Stomach (tissue), 9 donors: Measurements from ENCODE around the gene ASIC2. TPM values are rescaled to one million over a fixed set of nuclear protein-coding genes. Genes with fewer than 3 reads are reported as not detected.

Experiments used
- DNase-seq, 2 donors: peaks; one replicate each; pipeline versions ENCODE4 v3.0.0 to v3.0.0-alpha.2; 2013 to 2019
- H3K27ac ChIP-seq, 5 donors: fragments of 200-600 bp in 4 of 5; sonication (generic) in 4 of 5; one replicate each; pipeline ENCODE4 v1.5.1; 2013 to 2019; ENCODE audit warnings: mild to moderate bottlenecking in 1 of 5, moderate library complexity in 1 of 5
- H3K27me3 ChIP-seq, 3 donors: fragments of 200-600 bp; sonication (generic); one replicate each; pipeline ENCODE4 v1.5.1; 2017 to 2019; ENCODE audit warnings: mixed run types in 1 of 3
- H3K36me3 ChIP-seq, 4 donors: fragments of 200-600 bp; sonication (generic); 1 replicate in 3 of 4; 2 replicates in 1 of 4; pipeline ENCODE4 v1.5.1; 2016 to 2019
- H3K4me1 ChIP-seq, 4 donors: fragments of 200-600 bp; sonication (generic); one replicate each; pipeline ENCODE4 v1.5.1; 2016 to 2019
- H3K4me3 ChIP-seq, 4 donors: fragments of 200-600 bp; sonication (generic) in 3 of 4; one replicate each; pipeline ENCODE4 v1.5.1; 2016 to 2019; ENCODE audit warnings: mild to moderate bottlenecking in 1 of 4
- H3K9me3 ChIP-seq, 4 donors: fragments of 200-600 bp; sonication (generic); one replicate each; pipeline ENCODE4 v1.5.1; 2016 to 2019
- EP300 ChIP-seq: sonication (generic); formaldehyde crosslinking; IDR thresholded peaks from one replicate; pipeline ENCODE4 v1.6.1; 2017; ENCODE audit warnings: antibody characterized with exemption
- POLR2A ChIP-seq, 4 donors: fragments of 450-650 bp; IDR thresholded peaks; one replicate each; pipeline ENCODE4 v1.6.1; 2016; ENCODE audit warnings: antibody characterized with exemption in 4 of 4, control low read depth in 2 of 4, mild to moderate bottlenecking in 1 of 4, moderate library complexity in 1 of 4
- POLR2AphosphoS5 ChIP-seq, 3 donors: sonication (generic); formaldehyde crosslinking; IDR thresholded peaks; one replicate each; pipeline ENCODE4 v1.6.1; 2016; ENCODE audit warnings: antibody characterized with exemption in 3 of 3
- WGBS, 5 donors: extraction: QIAGEN DNeasy Blood & Tissue Kit in 3 of 5; methylation state at CpG; one replicate each; pipeline versions ENCODE4 v1.1.5 to v1.1.7; 2013 to 2018; 5-methylcytosine and 5-hydroxymethylcytosine counted together
- intact Hi-C: fragments of 100-400 bp; cut with DNase I; formaldehyde crosslinking; loops from one replicate; pipeline ENCODE4 v1.15.1; 2023; ENCODE audit warnings: low total_unique reads
- polyA plus RNA-seq, 3 donors: library from polyadenylated mRNA; stranded (reverse); fragments of 200-250 nt; gene quantifications; one replicate each; pipeline ENCODE4 v1.2.3, GENCODE V29; 2013
- total RNA-seq, 5 donors: library from RNA; depleted of rRNA; stranded (reverse); fragments of >200 nt; gene quantifications; one replicate each; pipeline versions ENCODE4 v1.1.0 to v1.2.3, GENCODE V29; 2014 to 2016
- TF ChIP-seq, protein P1 (sequence below), 7 experiments: fragments of 450-650 bp in 4 of 7; fragments of 200-600 bp in 3 of 7; sonication (generic) in 3 of 7; IDR thresholded peaks; one replicate each; pipeline ENCODE4 v1.5.1; 2016 to 2019; ENCODE audit warnings: antibody characterized with exemption in 7 of 7, control low read depth in 2 of 7, mild to moderate bottlenecking in 1 of 7
- donor health status: healthy with polysubstance abuse.
- donor health status: Bipolar disorder and iron deficiency.
- donor health status: healthy.

The ASIC2 gene
- total and polyA plus RNA-seq, 8 donors, result 0.13 to 0.18 TPM; not detected in 6

GRCh38 chr17:33175562-33175961, 117.5 kb downstream of the ASIC2 start:
- Histone ChIP-seq H3K36me3 (no peaks in the 10 kb centered on the region), H3K27ac (no peak overlapping the region), H3K9me3 (no peaks in the 10 kb centered on the region), H3K4me1 (no peaks in the 10 kb centered on the region), H3K27me3 (peaks cover 0 to 56% (median 9%) of the 10 kb centered on the region in 3 donors), H3K4me3 (no peak overlapping the region)
- DNase-seq, result peak in 1 of 2 donors; percentile 62
- TF ChIP-seq POLR2A (IDR thresholded peaks at IDR 0.05), result no peak
- TF ChIP-seq, protein P1, sequence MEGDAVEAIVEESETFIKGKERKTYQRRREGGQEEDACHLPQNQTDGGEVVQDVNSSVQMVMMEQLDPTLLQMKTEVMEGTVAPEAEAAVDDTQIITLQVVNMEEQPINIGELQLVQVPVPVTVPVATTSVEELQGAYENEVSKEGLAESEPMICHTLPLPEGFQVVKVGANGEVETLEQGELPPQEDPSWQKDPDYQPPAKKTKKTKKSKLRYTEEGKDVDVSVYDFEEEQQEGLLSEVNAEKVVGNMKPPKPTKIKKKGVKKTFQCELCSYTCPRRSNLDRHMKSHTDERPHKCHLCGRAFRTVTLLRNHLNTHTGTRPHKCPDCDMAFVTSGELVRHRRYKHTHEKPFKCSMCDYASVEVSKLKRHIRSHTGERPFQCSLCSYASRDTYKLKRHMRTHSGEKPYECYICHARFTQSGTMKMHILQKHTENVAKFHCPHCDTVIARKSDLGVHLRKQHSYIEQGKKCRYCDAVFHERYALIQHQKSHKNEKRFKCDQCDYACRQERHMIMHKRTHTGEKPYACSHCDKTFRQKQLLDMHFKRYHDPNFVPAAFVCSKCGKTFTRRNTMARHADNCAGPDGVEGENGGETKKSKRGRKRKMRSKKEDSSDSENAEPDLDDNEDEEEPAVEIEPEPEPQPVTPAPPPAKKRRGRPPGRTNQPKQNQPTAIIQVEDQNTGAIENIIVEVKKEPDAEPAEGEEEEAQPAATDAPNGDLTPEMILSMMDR (IDR thresholded peaks at IDR 0.05), result no peak
- no peak for TF ChIP-seq POLR2AphosphoS5 (IDR thresholded peaks at IDR 0.05)
- TF ChIP-seq EP300, result no peak
- intact Hi-C loops, result no loop called here
- 49 to 67% (median 61%) methylated on average over 8 of the region's 8 CpGs for whole genome bisulfite sequencing, 5 donors

- no peak for DNase-seq
- WGBS, 5 donors, result 46 to 65% (median 56%) methylated on average over 2 of the region's 2 CpGs
- peaks cover 0 to 38% (median 9%) of the 10 kb centered on the region in 3 donors for H3K27me3 ChIP-seq
- intact Hi-C loops, result no loop called here
- no peak overlapping the region for H3K4me3 ChIP-seq
- no peak overlapping the region for H3K27ac ChIP-seq
- no peaks in the 10 kb centered on the region for H3K4me1 ChIP-seq
- no peaks in the 10 kb centered on the region for H3K9me3 ChIP-seq
- TF ChIP-seq POLR2AphosphoS5 (IDR thresholded peaks at IDR 0.05), result no peak
- no peaks in the 10 kb centered on the region for H3K36me3 ChIP-seq
These were observed 121.2 kb downstream of the ASIC2 start for GRCh38 chr17:33171931-33172330.

- TF ChIP-seq EP300 (no peak), POLR2AphosphoS5 (IDR thresholded peaks at IDR 0.05) (no peak), POLR2A (IDR thresholded peaks at IDR 0.05) (no peak)
- TF ChIP-seq, protein P1 (IDR thresholded peaks at IDR 0.05), result no peak
- H3K27me3 ChIP-seq, result peaks cover 0 to 31% (median 0%) of the 10 kb centered on the region in 3 donors
- H3K27ac ChIP-seq, result no peak overlapping the region
- no peaks in the 10 kb centered on the region for H3K36me3 ChIP-seq
- 56 to 77% (median 71%) methylated on average over 6 of the region's 6 CpGs for WGBS, 5 donors
- no peaks in the 10 kb centered on the region for H3K9me3 ChIP-seq
- H3K4me3 ChIP-seq, result no peak overlapping the region
- DNase-seq, result no peak
- peaks cover 0 to 4% (median 0%) of the 10 kb centered on the region in 4 donors for H3K4me1 ChIP-seq
- intact Hi-C loops, result no loop called here
These were observed 123.4 kb downstream of the ASIC2 start for GRCh38 chr17:33169580-33170285.

DNA sequence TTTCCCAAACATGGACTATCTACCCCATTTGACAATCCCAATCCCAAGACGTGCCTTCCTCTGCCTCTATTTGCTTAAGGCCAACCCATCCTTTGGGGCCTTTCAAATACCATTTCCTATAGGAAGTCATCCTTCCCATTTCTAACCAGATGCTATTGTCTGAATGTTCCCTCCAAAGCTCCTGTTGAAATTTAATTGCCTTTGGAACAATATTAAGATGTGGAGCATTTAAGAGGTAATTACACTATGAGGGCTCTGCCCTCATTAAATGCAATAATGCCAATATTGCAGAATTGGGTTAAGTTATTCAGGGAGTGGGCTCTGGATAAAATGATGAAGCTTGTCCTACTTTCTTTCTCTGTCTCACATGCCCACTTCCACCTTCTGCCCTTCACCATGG, 125.4 kb downstream of the ASIC2 start:
- intact Hi-C loops, result no loop called here
- Histone ChIP-seq H3K27ac (no peak overlapping the region), H3K4me1 (peaks cover 0 to 4% (median 0%) of the 10 kb centered on the region in 4 donors), H3K4me3 (no peak overlapping the region), H3K9me3 (no peaks in the 10 kb centered on the region), H3K27me3 (peaks cover 0 to 43% (median 0%) of the 10 kb centered on the region in 3 donors), H3K36me3 (no peaks in the 10 kb centered on the region)
- TF ChIP-seq POLR2AphosphoS5 (IDR thresholded peaks at IDR 0.05), result no peak
- TF ChIP-seq, protein P1 (IDR thresholded peaks at IDR 0.05), result no peak
- no peak for TF ChIP-seq EP300
- DNase-seq, result no peak
- WGBS, 5 donors, result 41 to 64% (median 55%) methylated on average over 1 of the region's 1 CpG

- H3K4me3 ChIP-seq, result no peak overlapping the region
- DNase-seq, result no peak
- no peaks in the 10 kb centered on the region for H3K36me3 ChIP-seq
- TF ChIP-seq POLR2AphosphoS5 (IDR thresholded peaks at IDR 0.05) (no peak), EP300 (no peak), POLR2A (IDR thresholded peaks at IDR 0.05) (no peak)
- peaks cover 0 to 45% (median 0%) of the 10 kb centered on the region in 3 donors for H3K27me3 ChIP-seq
- 65 to 92% (median 76%) methylated on average over 5 of the region's 5 CpGs for WGBS, 5 donors
- peaks cover 0 to 4% (median 0%) of the 10 kb centered on the region in 4 donors for H3K4me1 ChIP-seq
- intact Hi-C loops, result no loop called here
- H3K27ac ChIP-seq, result no peak overlapping the region
- no peaks in the 10 kb centered on the region for H3K9me3 ChIP-seq
These were observed 126.6 kb downstream of the ASIC2 start for GRCh38 chr17:33166472-33166871.
